C4-2B (cell line): Measurements from ENCODE around the gene HMX1.

Source experiments
- ZFX ChIP-seq: fragments of 450-650 bp; IDR thresholded peaks from 2 replicates; pipeline ENCODE4 v1.6.1; 2017
- TF ChIP-seq, protein P1 (sequence below): fragments of 450-650 bp; conservative IDR thresholded peaks from 2 replicates; pipeline ENCODE4 v1.5.1; 2017; ENCODE audit warnings: mild to moderate bottlenecking

GRCh38 chr4:8895295-8895694 lies 23.7 kb upstream of the HMX1 start:
- TF ChIP-seq, protein P1, sequence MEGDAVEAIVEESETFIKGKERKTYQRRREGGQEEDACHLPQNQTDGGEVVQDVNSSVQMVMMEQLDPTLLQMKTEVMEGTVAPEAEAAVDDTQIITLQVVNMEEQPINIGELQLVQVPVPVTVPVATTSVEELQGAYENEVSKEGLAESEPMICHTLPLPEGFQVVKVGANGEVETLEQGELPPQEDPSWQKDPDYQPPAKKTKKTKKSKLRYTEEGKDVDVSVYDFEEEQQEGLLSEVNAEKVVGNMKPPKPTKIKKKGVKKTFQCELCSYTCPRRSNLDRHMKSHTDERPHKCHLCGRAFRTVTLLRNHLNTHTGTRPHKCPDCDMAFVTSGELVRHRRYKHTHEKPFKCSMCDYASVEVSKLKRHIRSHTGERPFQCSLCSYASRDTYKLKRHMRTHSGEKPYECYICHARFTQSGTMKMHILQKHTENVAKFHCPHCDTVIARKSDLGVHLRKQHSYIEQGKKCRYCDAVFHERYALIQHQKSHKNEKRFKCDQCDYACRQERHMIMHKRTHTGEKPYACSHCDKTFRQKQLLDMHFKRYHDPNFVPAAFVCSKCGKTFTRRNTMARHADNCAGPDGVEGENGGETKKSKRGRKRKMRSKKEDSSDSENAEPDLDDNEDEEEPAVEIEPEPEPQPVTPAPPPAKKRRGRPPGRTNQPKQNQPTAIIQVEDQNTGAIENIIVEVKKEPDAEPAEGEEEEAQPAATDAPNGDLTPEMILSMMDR: no peak
- no peak for TF ChIP-seq ZFX
